Left renal cortex interstitium (tissue), 4 donors: ENCODE results near the gene SIGLEC7. TPM values are rescaled to one million over a fixed set of nuclear protein-coding genes. Genes with fewer than 3 reads are reported as not detected.

Experiments
- DNase-seq, 4 donors: peaks; one replicate each; pipeline ENCODE4 v3.0.0-alpha.2; 2013; ENCODE audit warnings: low read depth in 4 of 4, low spot score in 2 of 4, missing footprints in 1 of 4
- polyA plus RNA-seq, 4 donors: library from polyadenylated mRNA; unstranded; fragments of 120-200 nt; gene quantifications; one replicate each; pipeline ENCODE4 v1.2.1, GENCODE V29; 2013; ENCODE audit not compliant: insufficient read length in 4 of 4

SIGLEC7 gene
- 1 to 10 TPM in 1 of 4 donors, under 1 TPM in 3; 0.52 to 1.1 (median 0.70) TPM for polyA plus RNA-seq

DNA sequence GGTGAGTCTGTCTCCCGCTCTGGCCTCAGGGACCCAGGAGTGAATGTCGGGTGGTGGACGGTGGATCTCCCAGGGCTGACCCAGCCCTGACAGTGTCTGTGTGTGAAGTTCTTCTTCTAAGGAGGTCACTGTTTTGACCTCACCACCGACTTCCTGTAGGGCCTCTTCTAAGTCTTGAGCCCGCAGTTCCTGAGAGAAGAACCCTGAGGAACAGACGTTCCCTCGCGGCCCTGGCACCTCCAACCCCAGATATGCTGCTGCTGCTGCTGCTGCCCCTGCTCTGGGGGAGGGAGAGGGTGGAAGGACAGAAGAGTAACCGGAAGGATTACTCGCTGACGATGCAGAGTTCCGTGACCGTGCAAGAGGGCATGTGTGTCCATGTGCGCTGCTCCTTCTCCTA is at the start of gene SIGLEC7:
SIGLEC7 (plus strand) TSS at position 183 of the 400 bp plus-strand sequence; CDS start at position 252, 69 bp downstream.
- no peak for DNase-seq

DNA sequence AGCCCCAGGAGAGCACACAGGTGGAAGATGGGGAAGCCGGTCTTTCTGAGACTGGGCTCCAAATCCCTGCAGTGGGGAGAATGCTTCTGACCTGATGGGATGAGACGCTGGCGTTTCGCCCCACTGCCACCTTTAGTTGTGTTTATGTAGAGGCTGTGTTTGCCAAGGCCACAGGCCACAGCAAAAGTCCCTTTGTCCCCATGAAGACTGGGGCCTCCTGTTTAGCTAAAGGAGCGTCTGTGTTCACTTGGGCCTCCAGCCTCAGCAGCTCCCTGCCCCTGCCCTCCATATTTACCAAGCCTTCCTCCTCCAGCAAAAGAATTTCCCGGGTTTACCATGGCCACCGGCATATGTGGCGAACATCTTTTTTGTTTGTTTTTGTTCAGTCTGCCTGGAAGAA is 49.0 kb upstream of the SIGLEC7 start:
- no peak for DNase-seq

DNA sequence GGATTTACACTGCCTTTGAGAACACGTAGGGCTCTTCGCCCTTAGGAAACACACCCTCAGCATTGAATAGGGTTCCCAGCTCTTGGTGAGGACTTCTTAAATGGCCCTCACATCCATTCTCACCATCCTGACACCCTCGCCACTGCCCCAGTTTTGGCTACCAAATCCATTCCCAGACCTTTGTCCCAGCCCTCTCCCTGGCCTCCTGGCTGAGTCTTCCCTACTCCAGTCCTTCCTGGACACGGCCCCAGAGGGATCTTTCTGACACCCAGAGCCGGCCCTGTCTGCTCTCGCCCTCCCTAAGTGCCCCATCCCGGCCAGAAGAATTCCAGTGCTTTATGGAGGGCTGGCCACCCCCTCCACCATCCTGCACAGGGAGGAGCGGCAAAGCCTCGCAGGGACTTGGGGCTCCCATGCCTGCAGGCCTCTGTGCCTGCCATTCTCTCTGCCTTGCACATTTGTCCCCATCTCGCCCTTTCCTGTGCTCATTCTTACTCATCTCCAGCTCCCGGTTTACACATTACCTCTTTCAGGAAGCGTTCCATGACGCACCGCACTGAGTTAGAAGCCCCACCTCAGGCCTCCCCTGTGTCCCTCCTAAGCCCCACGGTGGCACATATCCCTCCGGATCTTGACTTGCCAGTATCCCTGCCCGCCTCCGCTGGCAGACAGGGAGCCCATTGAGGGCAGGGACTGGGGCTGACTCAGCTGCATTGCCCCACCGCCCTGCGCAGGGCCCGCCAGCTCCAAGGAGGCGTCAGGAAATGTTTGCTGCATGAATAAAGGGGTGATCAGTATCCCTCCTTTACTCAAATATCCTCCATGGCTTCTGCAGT is 48.4 kb upstream of the SIGLEC7 start:
- DNase-seq = no peak

DNA sequence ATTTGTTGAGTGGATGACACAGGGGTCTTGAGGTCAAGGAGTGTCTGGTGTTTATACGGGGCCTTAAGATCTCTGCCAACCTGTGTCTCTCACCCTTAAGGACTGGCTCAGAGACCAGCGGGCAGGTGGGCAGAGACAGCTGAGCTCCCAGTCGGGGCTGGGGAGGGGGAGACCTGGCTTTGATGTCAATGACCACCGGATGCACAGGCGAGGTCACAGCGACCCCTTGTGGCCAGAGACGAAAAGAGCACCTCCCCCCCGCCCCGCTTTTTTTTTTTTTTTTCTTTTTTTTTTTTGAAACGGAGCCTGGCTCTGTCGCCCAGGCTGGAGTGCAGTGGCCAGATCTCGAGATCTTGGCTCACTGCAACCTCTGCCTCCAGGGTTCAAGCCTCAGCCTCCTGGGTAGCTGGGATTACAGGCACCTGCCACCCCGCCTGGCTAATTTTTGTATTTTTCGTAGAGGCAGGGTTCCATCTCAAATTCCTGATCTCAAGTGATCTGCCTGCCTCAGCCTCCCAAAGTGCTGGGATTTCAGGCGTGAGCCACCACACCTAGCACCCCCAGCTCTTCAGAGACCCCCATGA is 47.3 kb upstream of the SIGLEC7 start:
- DNase-seq = peak in 1 of 4 donors; percentile 34

DNA sequence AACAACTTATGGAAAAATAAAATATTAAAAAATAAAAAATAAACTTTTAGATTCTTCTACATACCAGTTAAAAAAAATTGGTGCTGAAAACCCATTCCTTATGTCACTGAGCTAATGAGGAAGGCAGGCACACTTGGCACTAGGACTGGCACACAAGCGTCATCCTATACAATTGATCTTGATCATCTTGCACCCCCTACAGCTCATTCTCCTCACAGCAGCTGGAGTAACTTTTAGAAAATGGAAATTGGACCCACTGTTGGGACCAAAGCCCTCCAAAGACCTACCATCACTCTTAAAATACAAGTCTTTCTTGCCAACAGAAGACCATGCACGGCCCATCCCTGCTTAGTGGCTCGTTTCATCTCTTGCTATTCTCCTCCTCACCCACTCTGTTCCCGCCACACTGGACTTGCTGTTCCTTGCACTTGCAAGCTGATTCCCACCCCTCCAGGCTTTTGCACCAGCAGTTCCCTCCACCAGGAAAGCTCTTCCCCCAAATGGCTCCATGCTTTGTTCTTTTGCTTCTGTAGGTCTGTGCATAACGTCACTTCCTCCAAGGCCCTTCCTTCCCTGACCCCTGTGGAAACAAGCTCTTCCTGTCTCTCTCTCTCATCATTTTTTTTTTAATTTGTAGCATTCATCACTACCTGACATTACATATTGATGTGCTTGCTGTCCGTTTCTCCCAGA is 45.5 kb upstream of the SIGLEC7 start:
- DNase-seq = no peak

DNA sequence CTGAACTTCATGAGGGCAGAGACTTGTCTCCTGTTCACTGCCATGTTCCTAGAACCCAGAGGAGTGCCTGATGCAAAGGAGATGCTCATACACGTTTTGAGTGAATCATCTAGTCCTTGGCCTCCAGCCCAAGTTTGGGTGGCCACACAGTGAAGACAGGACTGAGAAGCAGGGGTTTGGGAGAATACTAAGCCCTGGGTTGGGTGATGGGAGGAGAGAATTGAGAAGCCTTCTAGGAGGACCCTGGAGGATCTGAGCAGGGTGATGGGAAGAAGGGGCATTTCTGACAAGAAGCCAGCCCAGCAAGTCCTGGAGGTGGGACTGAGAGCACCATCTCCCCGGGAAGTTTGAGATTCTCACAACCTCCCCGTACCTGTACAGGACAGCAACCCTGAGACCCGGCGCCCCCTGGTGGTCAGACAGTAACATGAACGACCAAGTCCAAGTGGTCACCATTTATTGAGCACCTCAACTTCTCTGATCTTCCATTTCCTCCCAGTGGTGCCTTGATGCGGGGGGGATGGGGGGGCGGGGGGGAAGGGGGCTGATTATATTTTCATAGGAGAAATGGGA is 44.8 kb upstream of the SIGLEC7 start:
- no peak for DNase-seq

DNA sequence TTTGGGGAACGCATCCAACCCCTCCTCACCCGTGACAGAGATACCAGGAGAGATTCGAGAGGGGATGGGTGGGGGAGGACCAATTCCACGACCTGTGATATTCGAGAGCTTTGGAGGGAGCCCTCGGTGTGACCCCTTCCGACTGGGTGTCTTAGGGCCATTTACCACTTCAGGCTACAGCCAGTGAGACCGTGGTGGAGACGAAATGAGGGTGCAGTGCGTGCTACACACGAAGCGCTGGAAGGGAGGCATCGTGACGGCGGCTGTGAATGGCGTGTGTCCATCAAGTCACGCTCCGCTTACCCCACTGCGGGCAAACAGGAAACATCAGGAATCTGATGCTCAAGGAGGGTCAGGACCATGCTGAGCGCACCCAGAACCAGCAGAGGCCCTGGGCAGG is 44.3 kb upstream of the SIGLEC7 start:
- no peak for DNase-seq

DNA sequence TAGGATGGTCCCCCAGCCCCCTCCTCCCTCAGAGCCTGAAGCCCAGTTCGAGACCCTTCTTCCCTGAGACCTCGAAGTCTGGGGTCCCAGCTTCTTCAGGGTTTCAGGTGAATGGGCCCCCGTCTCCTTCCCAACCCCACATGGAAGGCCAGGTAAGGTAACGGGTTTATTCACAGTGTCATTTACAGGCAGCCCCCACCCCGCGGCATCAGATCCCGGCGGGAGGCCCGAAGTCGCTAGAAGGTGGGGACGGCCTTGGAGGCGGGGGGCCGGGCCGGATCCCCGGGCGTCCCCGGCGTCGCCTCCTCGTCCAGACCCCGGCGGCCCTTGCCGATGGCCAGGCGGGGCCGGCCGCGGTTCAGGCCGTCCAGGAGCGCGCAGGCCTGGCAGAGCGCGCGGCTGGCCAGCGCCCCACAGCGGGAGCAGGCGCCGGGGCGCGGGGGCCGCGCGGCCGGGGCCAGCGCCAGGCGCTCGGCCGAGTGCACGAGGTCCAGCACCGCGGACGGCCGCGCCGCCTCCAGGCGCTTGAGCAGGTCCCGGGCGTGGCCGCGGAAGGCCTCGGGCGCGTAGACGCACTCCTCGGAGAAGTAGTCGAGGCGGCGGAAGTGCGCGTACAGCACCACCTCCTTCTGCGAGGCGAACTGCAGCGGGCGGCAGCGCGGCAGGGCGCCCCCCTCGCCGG is 43.6 kb upstream of the SIGLEC7 start:
- peak in 1 of 4 donors; percentile 40 for DNase-seq

DNA sequence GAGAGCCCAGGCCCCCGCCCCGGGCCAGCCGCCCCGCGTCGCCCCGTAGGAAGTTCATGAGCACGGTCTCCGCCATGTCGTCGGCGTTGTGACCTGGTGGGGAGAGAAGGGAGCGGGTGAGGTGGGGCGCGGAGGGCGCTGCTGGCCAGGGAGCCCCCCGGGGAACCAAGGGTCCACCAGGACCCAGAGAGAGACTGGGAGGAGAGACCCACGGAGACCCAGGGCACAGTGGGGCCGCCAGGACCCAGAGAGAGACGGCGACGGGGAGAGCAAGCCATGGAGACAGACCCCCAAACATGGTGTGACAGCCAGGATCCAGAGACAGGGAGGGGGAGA is 43.1 kb upstream of the SIGLEC7 start:
- no peak for DNase-seq

DNA sequence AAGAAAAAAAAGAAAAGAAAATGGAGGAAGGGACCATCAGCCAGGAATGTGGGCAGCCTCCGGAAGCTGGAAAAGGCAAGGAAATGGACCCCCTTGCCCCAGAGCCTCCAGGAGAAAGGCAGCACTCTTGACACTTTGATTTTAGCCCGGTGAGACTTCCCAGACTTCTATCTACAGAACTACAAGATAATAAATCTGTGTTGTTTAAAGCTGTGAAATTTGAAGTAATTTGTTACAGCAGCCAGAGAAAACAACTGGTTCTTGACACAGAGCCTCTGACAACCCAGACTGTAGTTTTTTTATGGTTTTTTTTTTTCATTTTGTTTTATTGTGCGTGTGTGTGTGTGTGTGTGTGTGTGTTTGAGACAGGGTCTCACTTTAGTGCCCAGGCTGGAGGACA is 41.5 kb upstream of the SIGLEC7 start:
- DNase-seq = no peak

DNA sequence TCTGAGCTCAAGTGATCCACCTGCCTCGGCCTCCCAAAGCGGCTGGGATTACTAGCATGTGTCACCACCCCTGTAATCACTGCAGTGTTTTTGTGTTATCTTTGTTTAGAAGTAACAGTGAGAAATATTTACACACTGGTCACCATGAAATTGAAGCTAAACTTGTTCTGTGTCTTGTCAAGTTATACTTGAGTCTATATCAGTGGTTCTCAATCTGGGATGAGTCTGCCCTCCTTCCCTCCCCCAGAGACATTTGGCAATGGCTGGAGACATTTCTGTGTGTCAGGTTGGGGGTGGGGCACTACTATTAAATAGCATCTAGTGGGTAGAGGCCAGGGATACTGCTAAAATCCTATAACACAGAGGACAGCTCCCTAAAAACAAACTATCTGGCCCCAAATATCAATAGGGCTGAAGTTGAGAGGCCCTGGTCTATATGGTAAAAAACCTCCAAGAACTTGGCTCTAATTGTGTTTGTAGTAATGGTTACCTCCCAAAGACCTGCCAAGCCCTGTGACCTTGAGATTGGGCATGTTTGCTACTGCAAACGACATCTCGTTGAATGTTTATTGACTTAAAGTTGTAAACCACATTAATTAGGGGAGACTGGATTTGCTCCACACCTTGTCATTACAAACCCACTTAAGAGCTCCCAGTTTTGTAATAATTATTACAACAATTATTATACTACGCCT is 40.8 kb upstream of the SIGLEC7 start:
- DNase-seq = no peak

DNA sequence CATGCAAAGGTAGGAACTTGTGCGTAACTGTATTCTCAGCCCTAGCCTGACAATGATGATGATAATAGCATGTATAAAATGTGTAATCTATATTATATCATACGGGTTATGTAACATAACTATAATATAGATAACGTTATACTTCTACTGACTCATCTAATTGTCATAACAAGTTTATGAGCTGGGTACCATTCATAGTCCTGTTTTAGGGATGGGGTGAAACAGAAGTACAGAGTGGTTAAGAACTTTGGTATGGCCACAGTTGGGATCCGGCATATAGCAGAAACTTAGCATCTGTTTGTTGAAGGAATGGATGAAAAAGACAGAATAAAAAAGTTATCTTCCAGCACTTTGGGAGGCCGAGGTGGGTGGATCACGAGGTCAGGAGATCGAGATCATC is 39.1 kb upstream of the SIGLEC7 start:
- no peak for DNase-seq

DNA sequence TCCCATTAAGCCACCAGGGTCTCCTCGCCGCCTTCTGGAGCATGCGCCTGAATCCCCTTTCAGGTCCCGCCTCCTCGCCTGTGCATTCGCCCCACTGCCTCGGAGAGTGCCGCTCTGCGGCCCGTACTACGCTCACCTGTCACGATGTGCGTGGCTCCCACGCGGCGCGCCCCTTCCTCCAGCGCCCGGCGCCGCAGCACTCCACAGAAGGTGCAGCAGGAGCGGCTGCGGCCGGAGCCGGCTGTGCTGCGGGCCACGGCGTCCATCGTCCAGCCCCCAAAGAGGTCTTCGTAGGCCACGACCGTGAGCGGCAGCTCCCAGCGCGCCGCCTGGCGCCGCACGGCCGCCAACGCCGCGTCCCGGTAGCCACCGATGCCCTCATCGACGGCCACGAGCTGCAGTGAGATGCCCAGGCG is 38.2 kb upstream of the SIGLEC7 start:
- DNase-seq = no peak

DNA sequence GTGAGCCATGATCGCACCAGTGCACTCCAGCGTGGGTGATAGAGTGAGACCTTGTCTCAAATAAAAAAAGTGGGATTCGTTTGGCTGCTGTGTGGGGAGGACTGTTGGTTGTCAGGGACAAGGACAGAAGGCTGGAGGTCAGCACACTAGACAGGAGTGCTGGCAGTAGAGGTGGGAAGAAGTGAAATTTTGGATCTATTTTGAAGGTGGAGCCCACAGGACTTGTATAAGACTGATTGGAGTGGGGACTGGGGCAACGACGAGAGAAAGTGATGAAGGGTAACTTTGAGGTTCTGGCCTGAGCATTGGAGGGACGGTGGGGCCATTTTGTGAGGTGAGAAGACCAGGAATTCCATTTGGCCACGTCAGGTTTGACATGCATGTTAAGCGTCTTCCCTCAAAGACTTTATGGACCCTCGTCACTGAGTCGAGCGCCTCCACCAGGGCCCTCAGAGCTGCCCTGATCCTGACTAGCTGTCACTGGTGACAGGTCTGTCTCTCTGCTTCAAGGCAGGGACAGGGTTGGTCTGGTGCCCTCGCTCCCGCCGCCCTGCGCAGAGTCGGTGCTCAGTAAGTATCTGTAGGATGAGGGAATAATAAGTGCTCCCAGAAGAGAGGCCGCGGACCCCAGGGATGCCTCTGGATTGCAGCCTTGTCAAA is 34.6 kb upstream of the SIGLEC7 start:
- DNase-seq = no peak

DNA sequence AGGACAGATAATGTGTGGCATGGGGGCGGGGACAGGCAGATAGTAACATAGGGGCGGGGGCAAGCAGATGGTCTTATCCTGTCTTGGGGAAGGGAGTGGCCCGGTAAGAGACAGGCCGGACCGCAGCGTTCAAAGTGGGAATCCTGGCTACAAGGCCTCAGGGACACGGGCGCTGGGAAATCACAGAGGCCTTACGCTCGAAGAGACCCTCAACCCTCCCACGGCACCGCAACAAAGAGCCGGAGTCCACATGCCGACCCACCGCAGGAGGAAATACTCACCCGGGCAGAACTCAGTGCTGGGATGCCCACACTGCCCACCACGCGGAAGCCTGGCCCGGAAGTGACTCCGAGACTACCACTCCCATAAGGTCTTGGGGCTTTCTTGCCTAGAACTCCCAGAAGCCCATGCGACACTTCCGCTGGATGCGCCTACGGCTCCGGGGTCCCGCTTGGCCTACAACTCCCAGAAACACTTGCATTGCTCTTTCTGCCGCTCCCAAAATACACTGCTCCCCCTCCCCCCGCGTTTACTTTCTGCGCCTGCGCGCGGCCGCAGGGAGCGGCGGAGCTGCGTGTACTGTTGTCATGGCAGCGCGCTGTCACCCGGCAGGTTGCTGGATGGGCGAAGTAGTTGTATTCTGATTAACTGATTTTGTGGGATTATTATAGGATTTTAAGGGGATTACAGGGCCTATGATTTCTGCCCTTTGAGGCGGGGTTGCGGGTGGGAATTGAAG is 33.9 kb upstream of the SIGLEC7 start, which contains the start of gene CTU1:
CTU1 (minus strand) TSS at position 344 of the 739 bp plus-strand sequence. CDS start 3,840 bp downstream, outside the sequence.
- peak; percentile 91 to 98 (median 96) for DNase-seq

DNA sequence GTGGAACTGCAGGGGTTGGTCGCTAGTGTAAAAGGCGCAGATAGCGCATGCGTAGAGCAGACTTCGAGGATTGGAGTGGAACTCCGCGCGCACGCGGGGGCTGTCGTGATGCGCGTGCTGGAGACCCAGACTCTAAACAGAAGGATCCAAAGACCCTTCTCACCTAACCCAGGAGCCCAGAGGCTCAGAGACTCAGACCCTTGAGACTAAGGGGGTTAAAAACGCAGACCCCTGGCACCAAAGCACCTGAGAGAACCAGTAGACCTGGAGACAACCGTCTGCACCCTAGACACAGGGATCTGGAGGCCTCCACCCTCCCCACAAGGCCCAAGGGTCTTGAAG is 33.3 kb upstream of the SIGLEC7 start:
- no peak for DNase-seq

DNA sequence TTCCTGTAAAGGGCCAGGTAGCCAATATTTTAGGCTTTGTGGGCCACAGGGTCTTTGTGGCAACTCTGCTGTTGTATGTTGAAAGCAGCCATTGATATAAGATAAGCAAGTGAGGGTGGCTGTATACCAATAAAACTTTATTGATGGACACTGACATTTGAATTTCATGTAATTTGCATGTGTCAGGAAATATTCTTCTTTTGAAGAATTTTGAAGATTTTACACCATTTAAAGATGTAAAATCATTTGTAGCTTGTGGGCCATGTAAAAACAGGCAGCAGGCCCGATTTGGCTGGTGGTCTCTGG is 31.5 kb upstream of the SIGLEC7 start:
- no peak for DNase-seq

DNA sequence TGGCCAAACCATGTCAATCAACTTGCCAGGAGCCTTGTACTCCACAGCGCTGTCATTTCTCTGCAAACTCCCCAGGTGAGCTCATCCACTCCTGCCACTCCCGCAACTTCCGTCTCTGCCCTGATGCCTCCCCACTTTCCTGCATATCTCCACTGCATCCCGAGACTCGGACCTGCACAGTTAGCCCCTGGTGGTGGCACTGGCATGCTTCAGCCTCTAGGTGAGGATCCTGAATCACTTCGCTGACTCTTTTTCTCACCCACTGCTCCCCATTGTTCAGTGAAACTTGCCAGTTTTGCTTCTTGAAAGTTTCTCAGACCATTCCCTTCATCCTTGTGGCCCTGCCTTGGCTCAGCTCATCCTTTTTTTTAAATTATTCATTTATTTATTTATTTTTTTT is 30.5 kb upstream of the SIGLEC7 start:
- no peak for DNase-seq

DNA sequence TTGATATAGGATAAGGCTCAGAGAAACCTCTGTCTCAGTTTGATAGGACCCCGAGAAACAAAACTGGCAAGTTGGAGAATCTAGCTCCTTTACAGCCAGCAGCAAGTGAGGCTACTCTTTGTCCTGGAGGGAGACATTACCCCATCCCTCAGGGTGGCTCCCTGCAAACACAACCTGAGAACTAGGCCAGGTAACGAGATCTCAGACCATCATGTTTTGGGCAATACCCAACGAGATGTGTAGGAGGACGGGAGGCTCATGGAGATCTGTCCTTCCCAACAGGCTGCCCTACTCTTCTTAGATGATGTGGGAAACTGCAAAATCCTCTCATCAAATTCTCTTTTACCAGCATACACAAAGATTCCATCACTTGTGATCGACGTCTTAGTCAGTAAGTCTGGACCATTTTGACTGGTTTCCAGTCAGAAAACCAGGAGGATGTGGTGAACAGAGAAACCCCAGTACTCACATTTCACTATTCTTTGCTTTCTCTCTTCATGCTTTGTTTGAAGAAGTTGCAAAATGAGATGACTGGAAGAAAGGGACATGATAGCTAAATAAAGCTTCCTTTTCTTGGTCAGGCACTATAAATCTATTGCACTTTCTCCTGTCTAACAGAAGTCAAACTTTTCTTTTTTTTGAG is 27.9 kb upstream of the SIGLEC7 start:
- no peak for DNase-seq
